Astrocyte (in vitro differentiated cells and primary cell): ENCODE results near the gene MPST.

Experiments
- CTCF ChIP-seq: IDR thresholded peaks from 2 replicates; pipeline ENCODE4 v1.5.1; 2011; ENCODE audit warnings: low read depth, mild to moderate bottlenecking, inconsistent platforms, low read length, moderate library complexity; ENCODE audit not compliant: insufficient read depth
- EZH2 ChIP-seq: IDR thresholded peaks from 2 replicates; pipeline ENCODE4 v1.6.1; 2012; ENCODE audit warnings: mild to moderate bottlenecking, low read length, inconsistent platforms; ENCODE audit not compliant: insufficient read depth

- TF ChIP-seq CTCF, result no peak
- TF ChIP-seq EZH2, result no peak
Measured at GRCh38 chr22:37037669-37038068, 18.1 kb downstream of the MPST start.
